IPS DF 6.9 (cell line): ENCODE results near the gene PROM2.

Source experiments
- DNase-seq: peaks from one replicate; pipeline ENCODE4 v3.0.0-alpha.2; 2013; ENCODE audit warnings: low read depth, low spot score
- H3K27ac ChIP-seq: one replicate; pipeline ENCODE4 v1.5.1; 2013; ENCODE audit warnings: low read length, control low read depth
- H3K27me3 ChIP-seq: 2 replicates; pipeline ENCODE4 v1.6.1; 2013; ENCODE audit warnings: mild to moderate bottlenecking, low read length; ENCODE audit not compliant: control insufficient read depth, insufficient read depth
- H3K36me3 ChIP-seq: 2 replicates; pipeline ENCODE4 v1.6.1; 2013; ENCODE audit warnings: low read length; ENCODE audit not compliant: control insufficient read depth, insufficient read depth
- H3K4me1 ChIP-seq: 2 replicates; pipeline ENCODE4 v1.6.1; 2013; ENCODE audit warnings: low read length; ENCODE audit not compliant: control insufficient read depth, insufficient read depth
- H3K4me3 ChIP-seq: 2 replicates; pipeline ENCODE4 v1.5.1; 2013; ENCODE audit warnings: mild to moderate bottlenecking, low read length
- H3K9me3 ChIP-seq: 2 replicates; pipeline ENCODE4 v1.6.1; 2013; ENCODE audit warnings: low read length, inconsistent platforms; ENCODE audit not compliant: control insufficient read depth, insufficient read depth
- WGBS: extraction: QIAGEN DNeasy Blood & Tissue Kit; methylation state at CpG from one replicate; pipeline ENCODE4 v1.1.7; 2013; ENCODE audit warnings: mixed read lengths, missing lambda C conversion rate; ENCODE audit not compliant: insufficient read length, insufficient coverage; 5-methylcytosine and 5-hydroxymethylcytosine counted together

PROM2 gene

DNA sequence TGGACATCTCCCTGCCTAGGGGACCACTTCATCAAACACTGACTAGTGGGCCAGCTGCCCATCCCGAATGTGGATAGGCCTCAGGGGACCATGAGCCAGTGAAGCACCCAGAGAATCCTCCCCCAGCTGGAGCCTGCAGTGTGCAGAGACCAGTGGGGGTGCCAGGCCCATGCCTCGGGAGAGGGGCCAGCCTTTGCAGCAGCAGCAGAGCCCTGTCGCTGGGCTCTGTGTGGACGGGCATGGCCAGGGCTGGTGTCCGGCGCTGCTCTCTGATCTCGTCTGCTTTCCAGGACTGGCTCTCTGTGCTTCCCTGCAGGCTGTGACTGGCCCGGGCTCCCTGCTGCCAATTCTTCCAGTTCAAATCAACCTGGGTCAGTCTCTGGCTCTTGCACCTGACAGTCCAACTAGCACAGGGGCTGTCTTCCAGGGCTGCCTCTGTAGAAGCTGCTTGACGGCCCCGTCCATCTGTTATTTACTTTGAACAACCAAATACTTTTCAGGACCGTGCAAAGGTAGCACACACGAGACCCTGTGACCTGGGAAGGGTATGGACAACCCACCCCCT is 34.3 kb downstream of the PROM2 start:
- Histone ChIP-seq H3K36me3 (no peaks in the 10 kb centered on the region), H3K4me1 (no peaks in the 10 kb centered on the region; the same call in 1 of the 2 replicates), H3K27me3 (no peaks in the 10 kb centered on the region), H3K4me3 (no peak overlapping the region), H3K9me3 (no peaks in the 10 kb centered on the region), H3K27ac (no peak overlapping the region)
- DNase-seq = no peak
- no CpG with 5 or more reads among the region's 12 CpGs for WGBS

DNA sequence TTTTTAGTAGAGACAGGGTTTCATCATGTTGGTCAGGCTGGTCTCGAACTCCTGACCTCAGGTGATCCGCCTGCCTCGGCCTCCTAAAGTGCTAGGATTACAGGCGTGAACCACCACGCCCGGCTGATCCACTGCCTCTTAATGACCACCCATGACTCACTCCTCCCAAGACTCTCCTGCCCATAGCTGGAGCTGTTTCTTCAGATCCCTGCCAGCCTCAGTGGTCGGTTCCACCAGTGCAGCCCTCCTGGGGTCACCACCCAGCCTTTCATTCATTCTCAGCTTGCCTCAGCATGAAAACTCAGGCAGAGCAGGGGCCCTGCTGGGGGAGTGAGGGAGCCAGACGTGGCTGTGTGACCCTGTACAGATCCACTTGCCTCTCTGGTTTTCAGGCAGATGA is 35.4 kb downstream of the PROM2 start:
- no peaks in the 10 kb centered on the region for H3K36me3 ChIP-seq
- no peaks in the 10 kb centered on the region for H3K27me3 ChIP-seq
- no CpG with 5 or more reads among the region's 8 CpGs for WGBS
- H3K9me3 ChIP-seq = no peaks in the 10 kb centered on the region
- H3K4me1 ChIP-seq = no peaks in the 10 kb centered on the region; the same call in 1 of the 2 replicates
- H3K4me3 ChIP-seq = no peak overlapping the region
- no peak overlapping the region for H3K27ac ChIP-seq
- no peak for DNase-seq

DNA sequence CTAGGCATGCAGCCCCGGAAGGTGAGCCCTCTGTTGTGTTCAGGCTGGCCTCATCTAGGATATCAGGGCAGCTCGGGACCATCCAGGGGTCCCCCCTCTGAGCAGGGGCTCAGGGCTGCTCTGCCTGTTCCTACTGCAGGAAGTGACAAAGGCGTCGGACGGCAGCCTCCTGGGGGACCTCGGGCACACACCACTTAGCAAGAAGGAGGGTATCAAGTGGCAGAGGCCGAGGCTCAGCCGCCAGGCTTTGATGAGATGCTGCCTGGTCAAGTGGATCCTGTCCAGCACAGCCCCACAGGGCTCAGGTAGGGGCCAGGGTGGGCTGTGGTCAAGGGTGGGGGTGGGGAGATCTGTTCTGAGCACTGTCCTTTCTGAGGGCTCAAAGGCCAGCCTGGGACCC is 36.0 kb downstream of the PROM2 start:
- H3K4me3 ChIP-seq = no peak overlapping the region
- WGBS = no CpG with 5 or more reads among the region's 8 CpGs
- H3K36me3 ChIP-seq = no peaks in the 10 kb centered on the region
- no peak overlapping the region for H3K27ac ChIP-seq
- no peaks in the 10 kb centered on the region for H3K9me3 ChIP-seq
- no peaks in the 10 kb centered on the region for H3K27me3 ChIP-seq
- no peak for DNase-seq
- no peaks in the 10 kb centered on the region; the same call in 1 of the 2 replicates for H3K4me1 ChIP-seq

DNA sequence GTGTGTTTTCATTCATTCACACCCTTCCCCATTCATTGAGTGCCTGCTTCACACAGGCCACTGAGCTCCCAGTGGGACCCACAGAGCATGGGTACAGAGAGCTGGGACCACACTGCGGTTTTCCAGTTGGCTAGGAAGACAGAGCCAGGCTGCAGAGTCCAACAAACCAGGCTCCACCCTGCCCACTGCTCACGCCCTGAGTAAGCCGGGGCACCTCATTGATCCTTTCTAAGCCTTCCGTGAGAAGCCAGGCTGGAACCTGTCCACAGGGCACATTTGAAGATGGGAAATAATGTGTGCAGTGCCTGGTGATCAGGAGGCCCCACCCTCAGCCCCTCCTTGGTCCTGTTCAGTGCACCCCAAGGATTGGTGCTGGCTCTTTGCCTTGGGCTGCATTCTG is 36.4 kb downstream of the PROM2 start:
- Histone ChIP-seq H3K27me3 (no peaks in the 10 kb centered on the region), H3K4me3 (no peak overlapping the region), H3K27ac (no peak overlapping the region), H3K9me3 (no peaks in the 10 kb centered on the region), H3K36me3 (no peaks in the 10 kb centered on the region), H3K4me1 (no peaks in the 10 kb centered on the region; the same call in 1 of the 2 replicates)
- no CpG with 5 or more reads among the region's 4 CpGs for WGBS
- no peak for DNase-seq

DNA sequence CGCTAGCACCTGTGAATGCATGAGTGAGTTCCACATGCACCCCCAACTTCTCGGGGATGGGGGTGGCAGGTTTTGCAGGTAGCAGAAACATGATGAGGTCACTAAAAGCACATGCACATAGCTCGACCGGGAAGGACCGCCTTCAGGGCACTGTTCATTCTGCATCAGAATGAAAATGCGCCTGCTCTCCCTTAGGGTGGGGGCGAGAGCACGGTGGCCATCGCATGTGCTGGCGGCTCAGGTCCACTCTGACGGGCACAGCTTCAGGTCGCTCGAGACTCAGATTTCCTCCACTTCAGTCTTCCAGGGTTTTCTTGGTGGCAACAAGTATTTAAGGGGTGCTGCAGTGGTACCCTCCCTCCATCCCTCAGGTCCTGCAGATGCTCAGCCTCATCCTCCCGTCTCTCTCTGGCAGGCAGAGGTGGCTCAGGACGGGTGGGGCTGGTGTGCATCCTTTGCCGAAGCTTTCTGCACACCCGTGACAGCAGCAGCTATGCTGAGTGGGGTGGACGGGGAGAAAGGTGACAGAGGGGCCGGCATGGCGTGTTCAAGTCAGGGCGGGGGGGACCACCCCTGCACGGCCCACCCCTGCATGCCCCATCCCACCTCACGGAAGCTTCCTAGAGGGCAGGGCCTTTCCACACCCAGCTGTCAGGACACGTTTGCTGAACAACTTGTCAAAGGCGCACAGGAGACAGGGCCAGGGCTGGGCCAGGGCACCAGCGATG is 37.7 kb downstream of the PROM2 start:
- Histone ChIP-seq H3K27ac (no peak overlapping the region), H3K36me3 (no peaks in the 10 kb centered on the region), H3K4me3 (no peak overlapping the region), H3K9me3 (no peaks in the 10 kb centered on the region), H3K27me3 (no peaks in the 10 kb centered on the region), H3K4me1 (no peaks in the 10 kb centered on the region; the same call in 1 of the 2 replicates)
- DNase-seq = no peak
- no CpG with 5 or more reads among the region's 26 CpGs for WGBS

DNA sequence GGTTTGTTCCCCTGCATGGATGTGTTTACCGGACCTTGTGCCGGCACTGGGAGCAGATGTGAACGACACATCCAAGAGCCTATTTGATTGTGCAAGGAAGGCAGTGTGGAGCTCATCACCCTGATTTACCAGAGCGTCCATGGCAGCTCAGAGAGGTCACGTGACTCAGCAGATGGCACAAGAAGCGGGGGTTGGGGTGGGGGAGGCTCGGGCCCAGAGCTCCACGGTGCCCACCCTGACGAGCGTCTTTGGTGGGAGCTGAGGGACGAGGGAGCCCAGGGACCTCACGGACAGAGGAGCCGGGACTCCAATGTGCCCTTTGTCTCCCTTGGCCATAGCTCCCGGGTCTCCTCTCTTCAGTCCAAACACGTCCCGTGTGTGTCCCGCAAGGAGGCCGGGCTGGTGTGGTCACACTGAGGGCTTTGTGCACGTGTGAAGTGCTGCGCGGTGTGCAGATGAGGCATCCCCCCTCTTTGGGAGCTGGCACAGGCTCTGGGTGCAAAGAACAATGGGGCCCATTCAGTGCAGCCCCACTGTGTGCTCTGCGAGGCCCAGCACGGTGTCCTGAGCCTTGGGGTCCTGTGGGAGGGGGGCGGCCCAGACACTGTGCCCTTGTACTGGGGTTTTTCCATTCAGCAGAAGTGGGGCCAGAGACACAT is 38.4 kb downstream of the PROM2 start:
- no peak for DNase-seq
- H3K27me3 ChIP-seq = no peaks in the 10 kb centered on the region
- H3K27ac ChIP-seq = no peak overlapping the region
- no CpG with 5 or more reads among the region's 24 CpGs for WGBS
- no peaks in the 10 kb centered on the region; the same call in 1 of the 2 replicates for H3K4me1 ChIP-seq
- H3K36me3 ChIP-seq = no peaks in the 10 kb centered on the region
- H3K9me3 ChIP-seq = no peaks in the 10 kb centered on the region
- no peak overlapping the region for H3K4me3 ChIP-seq

DNA sequence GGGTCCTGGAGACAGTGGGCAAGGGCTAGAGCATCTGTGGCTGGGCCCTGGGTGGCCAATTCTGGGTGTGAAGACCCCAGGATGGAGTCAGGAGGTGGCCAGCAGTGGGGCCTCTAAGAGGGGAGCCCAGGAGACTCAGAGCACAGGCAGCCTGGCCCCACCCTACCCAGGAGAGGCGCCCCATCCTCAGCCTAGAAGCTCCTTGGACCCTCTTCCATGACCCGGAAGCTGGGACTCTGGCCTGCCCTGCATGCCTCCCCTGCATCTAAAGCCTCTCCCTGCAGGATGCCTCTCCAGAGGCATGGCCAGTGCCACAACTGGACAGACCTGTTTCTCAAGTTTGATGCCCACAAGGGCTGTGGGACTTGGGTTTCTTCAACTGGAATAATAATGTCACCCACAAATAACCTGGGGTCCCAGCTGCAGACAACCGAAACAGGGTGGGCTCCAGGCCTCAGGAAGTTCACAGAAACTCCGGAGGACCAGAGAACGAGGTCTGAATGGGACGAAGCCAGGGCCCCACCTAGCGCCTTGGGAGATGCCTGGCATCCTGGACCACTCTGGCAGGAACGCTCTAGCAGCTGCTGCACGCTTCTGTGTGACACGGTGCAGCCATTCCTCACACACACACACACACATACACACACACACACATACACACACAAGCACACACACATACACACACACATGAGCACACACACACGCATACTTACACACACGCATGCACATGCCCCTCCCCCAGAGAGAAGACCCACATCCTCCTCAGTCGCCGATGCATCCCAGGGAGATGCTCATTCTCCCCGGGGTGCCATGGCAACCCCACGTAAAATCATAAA is 39.3 kb downstream of the PROM2 start:
- Histone ChIP-seq H3K4me1 (no peaks in the 10 kb centered on the region; the same call in 1 of the 2 replicates), H3K27ac (no peak overlapping the region), H3K36me3 (no peaks in the 10 kb centered on the region), H3K4me3 (no peak overlapping the region), H3K9me3 (no peaks in the 10 kb centered on the region), H3K27me3 (no peaks in the 10 kb centered on the region)
- no peak for DNase-seq
- no CpG with 5 or more reads among the region's 16 CpGs for WGBS

DNA sequence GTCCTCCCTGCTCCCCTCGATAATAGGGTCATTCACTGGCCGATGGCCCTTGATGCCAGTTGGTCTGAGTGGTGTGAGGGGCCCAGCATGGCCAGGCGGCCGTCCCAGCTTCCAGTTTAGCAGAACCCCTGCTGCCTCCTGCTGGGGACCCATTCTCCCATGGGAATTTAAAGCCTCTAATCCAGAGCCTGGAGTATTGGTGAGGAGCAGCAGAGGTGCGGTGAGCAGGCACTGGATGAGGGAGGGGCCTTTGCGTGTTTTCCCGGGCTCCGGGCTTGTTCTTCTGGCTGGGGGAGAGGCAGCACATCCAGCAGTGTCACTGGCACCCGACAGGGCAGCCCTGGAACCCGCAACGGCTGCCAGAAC is 40.3 kb downstream of the PROM2 start:
- no peak for DNase-seq
- no peak overlapping the region for H3K27ac ChIP-seq
- no peaks in the 10 kb centered on the region for H3K36me3 ChIP-seq
- H3K4me1 ChIP-seq = no peaks in the 10 kb centered on the region; the same call in 1 of the 2 replicates
- H3K4me3 ChIP-seq = no peak overlapping the region
- no CpG with 5 or more reads among the region's 11 CpGs for WGBS
- no peaks in the 10 kb centered on the region for H3K9me3 ChIP-seq
- H3K27me3 ChIP-seq = no peaks in the 10 kb centered on the region

DNA sequence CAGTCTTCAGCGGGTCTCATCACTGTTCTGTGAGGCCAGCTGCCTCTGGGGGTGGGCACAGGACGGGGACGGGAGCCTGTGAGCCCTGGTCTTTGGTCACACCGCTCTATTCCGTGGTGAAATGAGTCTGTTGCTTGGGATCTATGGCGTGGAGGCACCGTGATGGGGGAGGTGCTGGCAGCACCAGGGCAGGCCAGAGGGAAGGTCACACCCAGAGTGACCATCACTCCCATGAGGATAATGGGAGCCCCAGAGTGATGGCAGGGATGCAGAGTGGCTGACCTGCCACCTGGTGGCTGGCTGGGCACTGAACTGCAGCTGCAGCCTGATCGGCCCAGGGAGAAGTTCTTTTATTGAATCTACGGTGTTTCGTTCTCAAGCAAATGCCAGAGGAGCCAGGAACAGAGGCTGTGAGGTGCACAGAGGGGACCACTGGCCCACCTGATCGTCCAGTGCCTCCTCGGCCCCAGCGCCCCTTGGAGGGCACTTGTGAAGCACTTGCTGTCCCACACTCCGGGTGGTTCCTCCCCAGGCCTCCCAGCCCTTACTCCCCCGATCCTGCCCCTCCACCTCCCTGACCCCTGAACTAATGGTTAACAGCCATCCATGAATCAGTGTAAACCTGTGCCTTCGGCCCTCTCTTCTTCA is 40.8 kb downstream of the PROM2 start:
- no CpG with 5 or more reads among the region's 16 CpGs for WGBS
- Histone ChIP-seq H3K36me3 (no peaks in the 10 kb centered on the region), H3K4me3 (no peak overlapping the region), H3K4me1 (no peaks in the 10 kb centered on the region; the same call in 1 of the 2 replicates), H3K27me3 (no peaks in the 10 kb centered on the region), H3K27ac (no peak overlapping the region), H3K9me3 (no peaks in the 10 kb centered on the region)
- no peak for DNase-seq
